ENCODE results near the gene JARID2. TPM values are rescaled to one million over a fixed set of nuclear protein-coding genes. Genes with fewer than 3 reads are reported as not detected.

The JARID2 gene
- total and polyA plus RNA-seq, 8 donors = 2.4 to 42.6 (median 11.5) TPM

- Histone ChIP-seq H3K36me3 (no peaks in the 10 kb centered on the region), H3K27ac (peak overlapping the region in 1 of 5 donors; percentile 53), H3K27me3 (no peaks in the 10 kb centered on the region), H3K4me1 (peaks cover 28 to 84% (median 52%) of the 10 kb centered on the region in 4 donors), H3K4me3 (no peak overlapping the region), H3K9me3 (no peaks in the 10 kb centered on the region)
- intact Hi-C loops (cut with DNase I; ENCODE audit: low total_unique reads) = no loop called here
- 10 to 19% (median 13%) methylated on average over 6 of the region's 6 CpGs for WGBS, 5 donors
- no peak for TF ChIP-seq CTCF (IDR thresholded peaks at IDR 0.05)
- DNase-seq = peak in 1 of 2 donors; percentile 75
Measured at GRCh38 chr6:15280028-15280427, 34.2 kb downstream of the JARID2 start.

- no peak for TF ChIP-seq EP300 (IDR thresholded peaks at IDR 0.05)
- TF ChIP-seq POLR2AphosphoS5 (IDR thresholded peaks at IDR 0.05) = no peak
- TF ChIP-seq POLR2A (IDR thresholded peaks at IDR 0.05) = no peak
- TF ChIP-seq CTCF (IDR thresholded peaks at IDR 0.05) = no peak
- H3K36me3 ChIP-seq = no peaks in the 10 kb centered on the region
- DNase-seq = no peak
- peak overlapping the region in 1 of 5 donors; percentile 53 for H3K27ac ChIP-seq
- no peaks in the 10 kb centered on the region for H3K27me3 ChIP-seq
- 74 to 88% (median 80%) methylated on average over 8 of the region's 8 CpGs for WGBS, 5 donors
- intact Hi-C loops (cut with DNase I; ENCODE audit: low total_unique reads) = no loop called here
- peaks cover 28 to 84% (median 51%) of the 10 kb centered on the region in 4 donors for H3K4me1 ChIP-seq
- no peaks in the 10 kb centered on the region for H3K9me3 ChIP-seq
- H3K4me3 ChIP-seq = no peak overlapping the region
Measured at GRCh38 chr6:15280961-15281360, 35.1 kb downstream of the JARID2 start.

GRCh38 chr6:15282334-15282733 is 36.5 kb downstream of the JARID2 start:
- intact Hi-C loops (cut with DNase I; ENCODE audit: low total_unique reads) = no loop called here
- Histone ChIP-seq H3K4me1 (peaks cover 28 to 73% (median 52%) of the 10 kb centered on the region in 4 donors), H3K9me3 (no peaks in the 10 kb centered on the region), H3K36me3 (no peaks in the 10 kb centered on the region), H3K27me3 (no peaks in the 10 kb centered on the region), H3K27ac (no peak overlapping the region), H3K4me3 (no peak overlapping the region)
- WGBS, 5 donors = 89 to 96% (median 95%) methylated on average over 4 of the region's 4 CpGs
- TF ChIP-seq POLR2A (IDR thresholded peaks at IDR 0.05) = no peak
- TF ChIP-seq CTCF (IDR thresholded peaks at IDR 0.05) = no peak
- no peak for TF ChIP-seq POLR2AphosphoS5 (IDR thresholded peaks at IDR 0.05)
- TF ChIP-seq EP300 (IDR thresholded peaks at IDR 0.05) = no peak
- no peak for DNase-seq

- Histone ChIP-seq H3K9me3 (no peaks in the 10 kb centered on the region), H3K36me3 (no peaks in the 10 kb centered on the region), H3K27ac (no peak overlapping the region), H3K4me3 (no peak overlapping the region), H3K4me1 (peaks cover 28 to 74% (median 48%) of the 10 kb centered on the region in 4 donors), H3K27me3 (no peaks in the 10 kb centered on the region)
- DNase-seq = no peak
- WGBS, 5 donors = 74 to 92% (median 91%) methylated on average over 3 of the region's 3 CpGs
- no peak for TF ChIP-seq CTCF (IDR thresholded peaks at IDR 0.05)
- no peak for TF ChIP-seq EP300 (IDR thresholded peaks at IDR 0.05)
- no peak for TF ChIP-seq POLR2AphosphoS5 (IDR thresholded peaks at IDR 0.05)
- no peak for TF ChIP-seq POLR2A (IDR thresholded peaks at IDR 0.05)
- intact Hi-C loops (cut with DNase I; ENCODE audit: low total_unique reads) = no loop called here
Measured at GRCh38 chr6:15283986-15284361, 38.1 kb downstream of the JARID2 start.
